ENCODE measurements around the gene CLDN1. TPM values are rescaled to one million over a fixed set of nuclear protein-coding genes. Genes with fewer than 3 reads are reported as not detected.

The CLDN1 gene
- total and polyA plus RNA-seq, 2 of the 4 experiments (the other 2 are of a cell fraction), result 4.7 to 7.3 TPM

DNA sequence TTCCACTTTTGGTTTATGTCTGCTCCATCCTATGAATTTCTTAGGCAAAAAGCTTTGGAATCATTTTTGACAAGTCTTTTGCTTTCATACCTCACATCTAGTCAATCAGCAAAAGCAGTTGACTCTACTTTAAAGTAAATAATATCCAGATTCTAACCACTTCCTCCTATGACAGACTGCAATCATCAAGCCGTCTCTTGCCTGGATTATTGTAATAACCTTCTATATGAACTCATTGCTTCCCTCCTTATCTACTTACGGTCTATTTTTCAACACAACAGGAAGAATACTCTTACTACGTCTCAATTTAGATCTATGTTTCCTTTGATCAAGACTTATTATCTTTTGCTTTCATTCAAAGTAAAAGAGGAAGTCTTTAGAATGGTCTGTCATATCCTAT lies 20.7 kb downstream of the CLDN1 start:
- DNase-seq (no peak), ATAC-seq (ENCODE audit: low read depth) (no peak)
- H2AK5ac ChIP-seq (ENCODE audit: low read depth, low read length), result no peak overlapping the region
- CTCF ChIA-PET, result interaction anchor here (0.6 kb wide), 1 partner anchor 112 kb away, joined by 3 read pairs; no protein-coding TSS in a partner anchor
- 0 out of 4 replicates have a peak, but pooled peaks cover 0 to 1% of the 10 kb centered on the region in 2 experiments for H3K79me1 ChIP-seq (ENCODE audit: low read depth in 1 of 2, low read length in 2 of 2)
- no peak overlapping the region for H4K5ac ChIP-seq (ENCODE audit: low read depth, low read length)
- no peaks in the 10 kb centered on the region for H3K27me3 ChIP-seq (ENCODE audit: control insufficient read depth, insufficient read depth, low read length)
- H3K4me1 ChIP-seq (ENCODE audit: control insufficient read depth, insufficient read depth, low read length), result peaks cover 3% of the 10 kb centered on the region
- TF ChIP-seq SMC3 (IDR thresholded peaks at IDR 0.05; ENCODE audit: low read depth, low read length) (no peak), BHLHE40 (IDR thresholded peaks at IDR 0.05; ENCODE audit: low read depth, low read length) (no peak), RFX5 (IDR thresholded peaks at IDR 0.05; ENCODE audit: low read depth, low read length) (no peak), MXI1 (IDR thresholded peaks at IDR 0.05; ENCODE audit: borderline replicate concordance, low read depth, low read length) (no peak), USF2 (IDR thresholded peaks at IDR 0.05; ENCODE audit: low read depth, low read length) (no peak), RCOR1 (IDR thresholded peaks at IDR 0.05; ENCODE audit: insufficient replicate concordance, low read length) (no peak), RAD21 (IDR thresholded peaks at IDR 0.05; ENCODE audit: low read length) (no peak), MAFK (IDR thresholded peaks at IDR 0.05; ENCODE audit: low read depth, low read length) (no peak), CEBPB (IDR thresholded peaks at IDR 0.05; ENCODE audit: low read depth, low read length) (no peak), POLR2A (IDR thresholded peaks at IDR 0.05; ENCODE audit: low read depth, low read length) (no peak), FOS (IDR thresholded peaks at IDR 0.05; ENCODE audit: low read depth, low read length) (no peak), MAZ (IDR thresholded peaks at IDR 0.05; ENCODE audit: borderline replicate concordance, low read depth, low read length) (no peak), ELK1 (IDR thresholded peaks at IDR 0.05; ENCODE audit: borderline replicate concordance, low read depth, low read length) (no peak), NFE2L2 (IDR thresholded peaks at IDR 0.05; ENCODE audit: low read depth, low read length) (no peak), CHD1 (IDR thresholded peaks at IDR 0.05; ENCODE audit: low read depth, low read length) (no peak)
- TF ChIP-seq, protein P1, sequence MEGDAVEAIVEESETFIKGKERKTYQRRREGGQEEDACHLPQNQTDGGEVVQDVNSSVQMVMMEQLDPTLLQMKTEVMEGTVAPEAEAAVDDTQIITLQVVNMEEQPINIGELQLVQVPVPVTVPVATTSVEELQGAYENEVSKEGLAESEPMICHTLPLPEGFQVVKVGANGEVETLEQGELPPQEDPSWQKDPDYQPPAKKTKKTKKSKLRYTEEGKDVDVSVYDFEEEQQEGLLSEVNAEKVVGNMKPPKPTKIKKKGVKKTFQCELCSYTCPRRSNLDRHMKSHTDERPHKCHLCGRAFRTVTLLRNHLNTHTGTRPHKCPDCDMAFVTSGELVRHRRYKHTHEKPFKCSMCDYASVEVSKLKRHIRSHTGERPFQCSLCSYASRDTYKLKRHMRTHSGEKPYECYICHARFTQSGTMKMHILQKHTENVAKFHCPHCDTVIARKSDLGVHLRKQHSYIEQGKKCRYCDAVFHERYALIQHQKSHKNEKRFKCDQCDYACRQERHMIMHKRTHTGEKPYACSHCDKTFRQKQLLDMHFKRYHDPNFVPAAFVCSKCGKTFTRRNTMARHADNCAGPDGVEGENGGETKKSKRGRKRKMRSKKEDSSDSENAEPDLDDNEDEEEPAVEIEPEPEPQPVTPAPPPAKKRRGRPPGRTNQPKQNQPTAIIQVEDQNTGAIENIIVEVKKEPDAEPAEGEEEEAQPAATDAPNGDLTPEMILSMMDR (conservative IDR thresholded peaks at IDR 0.05; ENCODE audit: low read depth, low read length), result no peak
- H2BK120ac ChIP-seq (ENCODE audit: low read depth, low read length), result no peak overlapping the region
- H2AK9ac ChIP-seq (replicated peaks; ENCODE audit: low read depth, low read length, poor library complexity), result no peak overlapping the region
- H2BK5ac ChIP-seq (ENCODE audit: low read depth, low read length, poor library complexity, severe bottlenecking), result no peak overlapping the region
- no peak overlapping the region for H3K27ac ChIP-seq (ENCODE audit: insufficient read depth, low read length)
- peaks cover 2% of the 10 kb centered on the region; the same call in 1 of the 2 replicates for H3K9me1 ChIP-seq (ENCODE audit: insufficient read depth, low read length)
- dilution Hi-C loops (cut with HindIII; ENCODE audit: low sequenced_read_pairs, unreplicated experiment) (no loop called here), intact Hi-C loops (cut with micrococcal nuclease) (no loop called here), in situ Hi-C loops (cut with MboI; ENCODE audit: low sequenced_read_pairs) (no loop called here)
- no peak overlapping the region for H3K18ac ChIP-seq (ENCODE audit: low read depth, low read length)
- POLR2A ChIA-PET (ENCODE audit: unreplicated experiment), result no interaction called here
- H2AFZ ChIP-seq (replicated peaks; ENCODE audit: low read length, poor library complexity), result no peak overlapping the region
- H4K8ac ChIP-seq (ENCODE audit: low read depth in 2 of 2, low read length in 2 of 2), result no peak overlapping the region
- no peak overlapping the region for H2BK20ac ChIP-seq (ENCODE audit: low read depth, low read length)
- H3K23ac ChIP-seq (ENCODE audit: low read depth, low read length), result no peak overlapping the region
- H4K20me1 ChIP-seq (ENCODE audit: insufficient read depth, low read length), result no peaks in the 10 kb centered on the region
- H3K4me3 ChIP-seq (ENCODE audit: insufficient read depth, low read depth, low read length), result no peak overlapping the region
- no peaks in the 10 kb centered on the region for H3K9me3 ChIP-seq (ENCODE audit: control insufficient read depth, insufficient read depth, low read length)
- BruUV-seq (replicated peaks), result no TSS peak
- H3K14ac ChIP-seq (replicated peaks; ENCODE audit: low read depth, low read length), result no peak overlapping the region
- H3K4ac ChIP-seq (ENCODE audit: low read depth, low read length), result no peak overlapping the region
- 0% methylated on average over 1 of the region's 3 CpGs; no CpG with 5 or more reads in 1 of the 2 experiments for WGBS, 2 experiments (ENCODE audit: extremely low coverage in 2 of 2, insufficient read length in 1 of 2)
- no peak overlapping the region for H4K91ac ChIP-seq (ENCODE audit: insufficient read depth, low read depth, low read length)
- H2BK15ac ChIP-seq (ENCODE audit: low read depth, low read length), result no peak overlapping the region
- no peak overlapping the region for H3K4me2 ChIP-seq (ENCODE audit: low read depth, low read length)
- no peaks in the 10 kb centered on the region for H3K36me3 ChIP-seq (ENCODE audit: control insufficient read depth, insufficient read depth, low read length)
- no peak overlapping the region for H3K9ac ChIP-seq (ENCODE audit: low read depth, low read length)
- no peak overlapping the region for H3K56ac ChIP-seq (ENCODE audit: extremely low read depth, insufficient read depth, low read length)

Data from IMR-90 (cell line).